ENCODE results near the gene WFDC1. TPM values are rescaled to one million over a fixed set of nuclear protein-coding genes. Genes with fewer than 3 reads are reported as not detected.

Gene WFDC1

GRCh38 chr16:84373907-84374489 is 79.3 kb downstream of the WFDC1 start:
- Histone ChIP-seq H3K27me3 (ENCODE audit: insufficient read depth, low read length, poor library complexity) (no peaks in the 10 kb centered on the region), H3K18ac (ENCODE audit: low read length) (no peak overlapping the region), H2BK5ac (ENCODE audit: low read length) (no peak overlapping the region), H3K23ac (ENCODE audit: low read length) (no peak overlapping the region), H3K4me1 (ENCODE audit: control insufficient read depth, low read depth, low read length) (peaks cover 3% of the 10 kb centered on the region), H3K9ac (ENCODE audit: low read length) (no peak overlapping the region), H3K79me2 (ENCODE audit: control insufficient read depth, insufficient read depth, low read length) (no peaks in the 10 kb centered on the region), H3K56ac (ENCODE audit: low read length) (no peak overlapping the region), H3K4me3 (ENCODE audit: low read length) (no peak overlapping the region), H2AK5ac (ENCODE audit: low read length) (no peak overlapping the region), H3K79me1 (ENCODE audit: low read length) (no peaks in the 10 kb centered on the region), H3K36me3 (ENCODE audit: control insufficient read depth, insufficient read depth, low read length) (no peaks in the 10 kb centered on the region), H2BK120ac (ENCODE audit: low read depth, low read length) (no peak overlapping the region), H2BK15ac (replicated peaks; ENCODE audit: low read depth) (no peak overlapping the region), H3K4me2 (ENCODE audit: low read length) (no peak overlapping the region), H3K4ac (ENCODE audit: low read depth, low read length) (no peak overlapping the region), H4K8ac (ENCODE audit: low read depth, low read length) (no peak overlapping the region), H3K27ac (ENCODE audit: low read depth, low read length) (no peak overlapping the region), H4K5ac (ENCODE audit: low read length) (no peak overlapping the region)
- peak; percentile 27 for DNase-seq
- WGBS (ENCODE audit: extremely low coverage, insufficient coverage, low lambda C conversion rate) = no CpG with 5 or more reads among the region's 10 CpGs

DNA sequence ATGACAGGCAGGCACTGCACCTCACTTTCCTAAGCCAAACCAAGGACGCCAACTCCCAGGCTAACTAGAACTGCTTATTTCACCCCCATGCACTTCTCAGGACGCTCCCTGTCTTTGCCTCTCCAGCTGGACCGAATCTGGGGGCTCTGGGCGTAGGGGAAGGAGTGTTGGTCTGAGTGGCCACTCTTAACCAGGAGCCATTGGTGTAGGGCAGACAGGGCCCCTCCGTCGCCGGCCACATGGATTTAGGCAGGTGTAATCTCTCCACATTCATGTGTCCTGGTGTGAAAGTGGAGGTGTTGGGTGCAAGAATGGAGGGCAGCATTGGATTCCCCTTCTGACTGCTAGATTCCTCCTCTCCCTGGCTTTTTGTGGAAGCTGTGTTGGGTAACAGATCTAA is 83.4 kb downstream of the WFDC1 start:
- H3K27me3 ChIP-seq (ENCODE audit: insufficient read depth, low read length, poor library complexity) = no peaks in the 10 kb centered on the region
- H3K4me2 ChIP-seq (ENCODE audit: low read length) = no peak overlapping the region
- no peak overlapping the region for H2BK120ac ChIP-seq (ENCODE audit: low read depth, low read length)
- H2AK5ac ChIP-seq (ENCODE audit: low read length) = no peak overlapping the region
- no peak overlapping the region for H3K56ac ChIP-seq (ENCODE audit: low read length)
- no peak overlapping the region for H4K8ac ChIP-seq (ENCODE audit: low read depth, low read length)
- no peak overlapping the region for H3K4me3 ChIP-seq (ENCODE audit: low read length)
- no peak overlapping the region for H3K9ac ChIP-seq (ENCODE audit: low read length)
- DNase-seq = no peak
- no peak overlapping the region for H2BK5ac ChIP-seq (ENCODE audit: low read length)
- H3K4me1 ChIP-seq (ENCODE audit: control insufficient read depth, low read depth, low read length) = no peaks in the 10 kb centered on the region
- no peaks in the 10 kb centered on the region for H3K79me2 ChIP-seq (ENCODE audit: control insufficient read depth, insufficient read depth, low read length)
- H4K5ac ChIP-seq (ENCODE audit: low read length) = no peak overlapping the region
- H3K18ac ChIP-seq (ENCODE audit: low read length) = no peak overlapping the region
- H3K36me3 ChIP-seq (ENCODE audit: control insufficient read depth, insufficient read depth, low read length) = no peaks in the 10 kb centered on the region
- WGBS (ENCODE audit: extremely low coverage, insufficient coverage, low lambda C conversion rate) = no CpG with 5 or more reads among the region's 7 CpGs
- H3K27ac ChIP-seq (ENCODE audit: low read depth, low read length) = no peak overlapping the region
- no peaks in the 10 kb centered on the region for H3K79me1 ChIP-seq (ENCODE audit: low read length)
- no peak overlapping the region for H2BK15ac ChIP-seq (replicated peaks; ENCODE audit: low read depth)
- H3K23ac ChIP-seq (ENCODE audit: low read length) = no peak overlapping the region
- no peak overlapping the region for H3K4ac ChIP-seq (ENCODE audit: low read depth, low read length)

DNA sequence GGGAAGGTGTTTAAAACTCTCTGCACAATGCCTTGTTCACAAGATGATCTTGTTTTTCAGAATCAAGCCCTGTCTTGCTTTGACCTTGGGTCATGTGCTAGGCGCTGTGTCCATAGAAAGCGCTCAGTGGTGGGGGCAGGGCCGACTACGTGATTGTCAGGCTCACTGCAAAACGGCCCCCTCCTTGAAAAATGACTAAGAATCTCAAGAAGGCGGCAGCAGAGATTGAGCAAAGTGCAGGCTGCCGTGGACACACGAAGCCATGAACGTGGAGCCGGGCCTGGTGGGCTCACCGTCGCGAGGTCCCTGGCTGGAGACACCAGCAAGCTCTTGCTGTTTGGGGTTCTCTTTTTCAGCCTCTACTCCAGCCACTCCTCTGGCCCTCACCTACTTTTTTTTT is 83.9 kb downstream of the WFDC1 start:
- DNase-seq = no peak
- Histone ChIP-seq H4K5ac (ENCODE audit: low read length) (no peak overlapping the region), H2BK120ac (ENCODE audit: low read depth, low read length) (no peak overlapping the region), H3K23ac (ENCODE audit: low read length) (no peak overlapping the region), H3K4me3 (ENCODE audit: low read length) (no peak overlapping the region), H3K4ac (ENCODE audit: low read depth, low read length) (no peak overlapping the region), H2BK15ac (replicated peaks; ENCODE audit: low read depth) (no peak overlapping the region), H3K27ac (ENCODE audit: low read depth, low read length) (no peak overlapping the region), H3K4me1 (ENCODE audit: control insufficient read depth, low read depth, low read length) (no peaks in the 10 kb centered on the region), H3K27me3 (ENCODE audit: insufficient read depth, low read length, poor library complexity) (no peaks in the 10 kb centered on the region), H2BK5ac (ENCODE audit: low read length) (no peak overlapping the region), H3K4me2 (ENCODE audit: low read length) (no peak overlapping the region), H3K36me3 (ENCODE audit: control insufficient read depth, insufficient read depth, low read length) (no peaks in the 10 kb centered on the region), H2AK5ac (ENCODE audit: low read length) (no peak overlapping the region), H3K56ac (ENCODE audit: low read length) (no peak overlapping the region), H3K79me2 (ENCODE audit: control insufficient read depth, insufficient read depth, low read length) (no peaks in the 10 kb centered on the region), H3K9ac (ENCODE audit: low read length) (no peak overlapping the region), H3K79me1 (ENCODE audit: low read length) (no peaks in the 10 kb centered on the region), H4K8ac (ENCODE audit: low read depth, low read length) (no peak overlapping the region), H3K18ac (ENCODE audit: low read length) (no peak overlapping the region)
- no CpG with 5 or more reads among the region's 13 CpGs for WGBS (ENCODE audit: extremely low coverage, insufficient coverage, low lambda C conversion rate)

DNA sequence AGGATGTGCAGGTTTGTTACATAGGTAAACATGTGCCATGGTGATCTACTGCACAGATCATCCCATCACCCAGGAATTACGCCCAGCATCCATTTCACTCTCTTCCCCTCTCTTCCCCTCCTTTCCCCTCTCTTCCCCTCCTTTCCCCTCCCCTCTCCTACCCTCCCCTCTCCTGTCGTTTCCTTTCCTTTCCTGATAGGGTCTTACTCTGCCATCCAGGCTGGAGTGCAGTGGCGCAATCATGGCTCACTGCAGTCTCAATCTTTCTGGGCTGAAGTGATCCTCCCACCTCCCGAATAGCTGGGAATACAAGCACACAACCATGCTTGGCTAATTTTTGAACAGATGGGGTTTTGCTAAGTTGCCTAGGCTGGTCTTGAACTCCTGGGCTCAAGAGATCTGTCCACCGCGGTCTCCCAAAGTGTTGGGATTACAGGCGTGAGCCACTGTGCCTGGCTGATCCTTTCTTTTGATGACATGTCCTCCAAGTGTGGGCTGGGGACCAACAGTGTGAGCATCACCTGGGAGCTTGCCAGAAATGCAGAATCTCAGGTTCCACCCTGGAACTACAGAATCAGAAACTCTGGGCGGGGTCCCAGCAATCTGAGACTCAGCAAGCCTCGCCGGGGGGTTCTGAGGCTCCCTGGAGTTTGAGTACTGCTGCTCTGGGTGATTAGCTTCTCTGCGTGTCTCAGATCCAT is 84.5 kb downstream of the WFDC1 start:
- Histone ChIP-seq H3K79me1 (ENCODE audit: low read length) (no peaks in the 10 kb centered on the region), H3K4me3 (ENCODE audit: low read length) (no peak overlapping the region), H2AK5ac (ENCODE audit: low read length) (no peak overlapping the region), H3K56ac (ENCODE audit: low read length) (no peak overlapping the region), H3K4ac (ENCODE audit: low read depth, low read length) (no peak overlapping the region), H3K18ac (ENCODE audit: low read length) (no peak overlapping the region), H3K27ac (ENCODE audit: low read depth, low read length) (no peak overlapping the region), H3K4me2 (ENCODE audit: low read length) (no peak overlapping the region), H3K36me3 (ENCODE audit: control insufficient read depth, insufficient read depth, low read length) (no peaks in the 10 kb centered on the region), H3K9ac (ENCODE audit: low read length) (no peak overlapping the region), H3K23ac (ENCODE audit: low read length) (no peak overlapping the region), H3K27me3 (ENCODE audit: insufficient read depth, low read length, poor library complexity) (no peaks in the 10 kb centered on the region), H2BK15ac (replicated peaks; ENCODE audit: low read depth) (no peak overlapping the region), H2BK5ac (ENCODE audit: low read length) (no peak overlapping the region), H3K79me2 (ENCODE audit: control insufficient read depth, insufficient read depth, low read length) (no peaks in the 10 kb centered on the region), H3K4me1 (ENCODE audit: control insufficient read depth, low read depth, low read length) (no peaks in the 10 kb centered on the region), H4K5ac (ENCODE audit: low read length) (no peak overlapping the region), H2BK120ac (ENCODE audit: low read depth, low read length) (no peak overlapping the region), H4K8ac (ENCODE audit: low read depth, low read length) (no peak overlapping the region)
- no CpG with 5 or more reads among the region's 11 CpGs for WGBS (ENCODE audit: extremely low coverage, insufficient coverage, low lambda C conversion rate)
- DNase-seq = peak; percentile 39

Small RNA genes lying within 50 kb of the gene (small RNA-seq; reads per million reads assigned to genes)
- gene RNA5SP433 (ENCODE audit: insufficient read depth) = not detected
